ENCODE results near the gene SPOCK1.

SPOCK1 gene

GRCh38 chr5:137341831-137342230 is 157.3 kb downstream of the SPOCK1 start:
- no peak for TF ChIP-seq CTCF (IDR thresholded peaks at IDR 0.05; ENCODE audit: low read depth, low read length)
- no peaks in the 10 kb centered on the region for H3K36me3 ChIP-seq
- H3K4me3 ChIP-seq (ENCODE audit: low read depth, low read length): no peak overlapping the region
- DNase-seq: no peak
- H3K9me3 ChIP-seq: no peaks in the 10 kb centered on the region
- no peaks in the 10 kb centered on the region for H3K4me1 ChIP-seq
- H3K27me3 ChIP-seq: no peaks in the 10 kb centered on the region; the same call in 1 of the 2 replicates

- DNase-seq: no peak
- no peaks in the 10 kb centered on the region for H3K4me1 ChIP-seq
- H3K4me3 ChIP-seq (ENCODE audit: low read depth, low read length): no peak overlapping the region
- H3K27me3 ChIP-seq: no peaks in the 10 kb centered on the region; the same call in 1 of the 2 replicates
- no peaks in the 10 kb centered on the region for H3K36me3 ChIP-seq
- TF ChIP-seq CTCF (IDR thresholded peaks at IDR 0.05; ENCODE audit: low read depth, low read length): no peak
- H3K9me3 ChIP-seq: no peaks in the 10 kb centered on the region
Observed at GRCh38 chr5:137340881-137341280, 158.2 kb downstream of the SPOCK1 start.

GRCh38 chr5:137336565-137337120 is 162.5 kb downstream of the SPOCK1 start:
- no peaks in the 10 kb centered on the region for H3K36me3 ChIP-seq
- no peaks in the 10 kb centered on the region for H3K27me3 ChIP-seq
- no peak overlapping the region for H3K4me3 ChIP-seq (ENCODE audit: low read depth, low read length)
- no peak for DNase-seq
- no peak for TF ChIP-seq CTCF (IDR thresholded peaks at IDR 0.05; ENCODE audit: low read depth, low read length)
- H3K9me3 ChIP-seq: no peaks in the 10 kb centered on the region
- no peaks in the 10 kb centered on the region for H3K4me1 ChIP-seq

GRCh38 chr5:137336161-137336560 is 163.0 kb downstream of the SPOCK1 start:
- no peaks in the 10 kb centered on the region for H3K27me3 ChIP-seq
- no peaks in the 10 kb centered on the region for H3K4me1 ChIP-seq
- H3K4me3 ChIP-seq (ENCODE audit: low read depth, low read length): no peak overlapping the region
- H3K9me3 ChIP-seq: no peaks in the 10 kb centered on the region
- TF ChIP-seq CTCF (IDR thresholded peaks at IDR 0.05; ENCODE audit: low read depth, low read length): no peak
- H3K36me3 ChIP-seq: no peaks in the 10 kb centered on the region
- DNase-seq: no peak

GRCh38 chr5:137335493-137335892 is 163.6 kb downstream of the SPOCK1 start:
- Histone ChIP-seq H3K36me3 (no peaks in the 10 kb centered on the region), H3K27me3 (no peaks in the 10 kb centered on the region), H3K4me3 (ENCODE audit: low read depth, low read length) (no peak overlapping the region), H3K9me3 (no peaks in the 10 kb centered on the region), H3K4me1 (no peaks in the 10 kb centered on the region)
- no peak for DNase-seq
- TF ChIP-seq CTCF (IDR thresholded peaks at IDR 0.05; ENCODE audit: low read depth, low read length): no peak

- no peak for TF ChIP-seq CTCF (IDR thresholded peaks at IDR 0.05; ENCODE audit: low read depth, low read length)
- Histone ChIP-seq H3K4me3 (ENCODE audit: low read depth, low read length) (no peak overlapping the region), H3K36me3 (no peaks in the 10 kb centered on the region), H3K4me1 (no peaks in the 10 kb centered on the region), H3K27me3 (no peaks in the 10 kb centered on the region), H3K9me3 (no peaks in the 10 kb centered on the region)
- no peak for DNase-seq
Observed at GRCh38 chr5:137333928-137334327, 165.2 kb downstream of the SPOCK1 start.

Data from BE2C (cell line).